EL (cell line): ENCODE measurements around the gene AMN.

Source experiments
- DNase-seq: peaks from one replicate; pipeline ENCODE4 v3.0.0-alpha.2; 2016

Gene AMN

DNA sequence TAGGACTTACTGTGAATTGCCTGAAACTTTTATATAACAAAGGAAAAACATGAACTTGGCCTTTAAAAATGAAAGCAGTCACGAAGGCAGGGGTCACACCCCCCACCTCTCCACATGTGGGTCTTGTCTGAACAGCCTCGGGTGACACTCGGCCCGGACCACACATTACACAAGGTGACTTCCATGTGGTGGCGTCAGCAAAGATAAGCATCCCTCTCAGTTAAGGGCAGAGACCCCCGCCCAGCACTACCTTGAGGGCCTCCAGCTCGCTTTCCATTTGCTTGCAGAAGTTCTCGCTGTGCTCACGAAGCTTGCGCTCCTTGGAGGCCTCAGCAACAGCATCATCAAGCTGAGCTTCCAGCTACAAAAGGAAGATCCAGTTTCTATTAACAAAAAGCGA is 47.4 kb downstream of the AMN start:
- DNase-seq: no peak

DNA sequence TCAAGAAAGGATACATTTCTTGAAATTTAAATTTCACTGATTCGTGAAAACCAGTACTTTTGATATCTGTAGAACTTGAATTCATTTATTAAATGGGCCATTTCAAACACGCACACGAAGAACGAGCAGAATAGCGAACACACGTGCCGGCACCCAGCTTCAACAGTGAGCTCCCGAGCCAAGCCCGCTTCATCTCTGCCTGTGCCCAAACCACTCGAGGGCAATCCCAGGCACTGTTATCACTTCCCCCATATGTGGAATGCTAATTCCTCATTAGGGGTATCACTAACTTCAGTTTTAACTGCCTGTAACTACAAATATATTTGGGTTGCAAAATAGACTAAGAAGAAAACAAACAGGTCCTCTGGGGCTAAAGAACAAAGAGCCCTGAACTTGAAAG is 48.0 kb downstream of the AMN start:
- no peak for DNase-seq

- no peak for DNase-seq
These were observed 48.9 kb downstream of the AMN start for GRCh38 chr14:102971314-102971713.

DNA sequence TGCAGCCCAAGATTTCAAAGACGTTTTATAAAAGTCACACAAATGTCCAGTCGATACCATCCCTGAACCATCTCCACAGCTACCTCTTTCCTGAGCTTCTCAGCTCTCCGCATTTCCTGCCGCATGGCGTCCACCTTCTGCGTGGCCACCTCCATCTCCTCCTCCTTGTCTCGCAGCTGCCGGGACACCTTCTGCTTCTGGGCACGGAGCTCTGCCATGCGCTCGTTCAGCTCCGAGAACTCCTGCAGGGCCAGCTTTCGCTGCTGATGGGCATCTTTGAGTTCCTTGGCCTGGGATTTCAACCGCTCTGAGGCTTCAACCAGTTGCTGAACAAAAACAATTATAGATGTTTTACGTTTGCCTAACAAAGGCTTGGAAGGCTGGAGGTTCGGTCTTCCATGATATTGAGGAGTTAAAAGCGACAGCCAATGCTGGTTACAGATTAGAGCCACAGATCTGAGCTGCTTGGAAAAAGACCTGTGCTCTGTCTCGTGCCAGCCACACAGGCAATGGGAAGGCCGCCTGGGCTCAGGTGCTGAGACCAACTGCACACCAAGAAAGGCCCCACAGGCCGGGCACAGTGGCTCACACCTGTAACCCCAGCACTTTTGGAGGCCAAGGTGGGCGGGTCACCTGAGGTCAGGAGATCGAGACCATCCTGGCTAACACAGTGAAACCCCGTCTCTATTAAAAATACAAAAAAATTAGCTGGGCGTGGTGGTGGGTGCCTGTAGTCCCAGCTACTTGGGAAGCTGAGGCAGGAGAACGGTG is 49.6 kb downstream of the AMN start:
- DNase-seq: no peak

DNA sequence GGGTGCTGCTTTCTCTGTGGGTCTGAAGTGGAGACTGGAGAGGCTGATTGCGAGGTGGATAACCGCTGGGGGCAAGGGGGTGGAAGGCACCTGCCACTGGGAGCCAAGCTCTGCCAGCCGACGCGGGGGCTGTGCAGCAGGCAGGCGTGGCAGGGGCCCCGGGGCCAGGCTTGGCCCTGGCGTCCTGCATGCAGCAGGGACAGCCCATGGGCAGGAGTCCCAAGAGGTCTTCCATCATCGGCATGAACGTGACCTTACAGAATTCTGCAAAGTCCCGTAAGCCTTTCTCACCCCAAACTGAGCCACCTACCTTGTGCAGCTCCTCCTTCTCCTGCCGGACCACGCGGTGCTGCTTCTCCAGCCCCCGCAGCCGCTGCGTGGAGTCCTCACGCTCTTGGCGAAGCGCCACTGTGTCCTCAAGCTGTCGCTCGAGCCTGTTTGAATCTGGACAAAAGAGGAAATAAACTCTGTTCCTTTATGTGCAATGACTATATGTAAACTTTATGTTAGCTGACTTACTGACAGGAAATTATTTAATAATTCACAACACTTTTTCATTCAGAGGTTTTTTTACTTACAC is 51.3 kb downstream of the AMN start:
- DNase-seq: no peak

GRCh38 chr14:102975662-102976061 is 53.2 kb downstream of the AMN start:
- DNase-seq: no peak

- no peak for DNase-seq
These were observed 55.0 kb downstream of the AMN start for GRCh38 chr14:102977475-102977874.

DNA sequence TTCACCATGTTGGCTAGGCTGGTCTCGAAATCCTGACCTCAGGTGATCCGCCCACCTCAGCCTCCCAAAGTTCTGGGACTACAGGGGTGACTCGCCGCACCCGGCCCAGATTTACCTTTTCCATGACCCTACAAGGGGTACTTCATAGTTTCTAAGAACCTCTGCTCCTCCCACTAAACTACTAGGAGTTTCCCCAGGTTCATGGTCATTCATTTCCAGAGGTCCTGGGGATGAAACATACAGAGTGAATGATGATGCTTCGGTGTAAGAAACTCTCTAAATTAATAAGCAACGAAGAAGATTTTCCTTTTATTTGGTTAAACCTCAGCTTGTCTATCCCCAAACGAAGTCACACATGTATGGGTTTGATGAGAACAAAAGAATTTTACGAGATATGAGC is 56.9 kb downstream of the AMN start:
- DNase-seq: no peak

DNA sequence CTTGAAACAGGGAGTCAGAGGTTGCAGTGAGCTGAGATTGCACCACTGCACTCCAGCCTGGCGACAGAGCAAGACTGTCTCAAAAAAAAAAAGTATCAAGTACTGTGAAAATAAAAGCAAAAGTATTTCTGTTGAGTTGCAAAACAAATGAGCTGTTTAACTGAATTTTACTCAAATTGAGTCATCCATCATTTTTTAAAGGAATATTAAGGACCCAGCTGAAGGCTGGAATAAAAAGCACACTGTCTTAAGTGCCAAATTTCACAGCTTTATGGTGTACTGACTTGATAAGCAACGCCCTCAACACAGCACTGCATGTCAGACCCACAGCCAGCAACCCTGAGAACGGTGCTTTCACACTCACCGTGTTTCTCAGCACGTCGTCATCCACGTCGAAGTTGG is 57.9 kb downstream of the AMN start:
- DNase-seq: no peak
